A549 (cell line): ENCODE data around the gene VIPR1.

Experiments
- CTCF ChIP-seq: fragments of >200 bp; sonication (Bioruptor Twin); formaldehyde crosslinking; IDR thresholded peaks from 3 replicates; pipeline ENCODE4 v1.5.1; 2016
- MYC ChIP-seq: IDR thresholded peaks from 2 replicates; pipeline ENCODE4 v1.6.1; 2012; ENCODE audit warnings: mild to moderate bottlenecking, inconsistent platforms, low read length, improper control_type of control experiment, borderline replicate concordance

GRCh38 chr3:42478830-42479229 is 23.6 kb upstream of the VIPR1 start:
- TF ChIP-seq CTCF (no peak), MYC (no peak)
